GM21367 (cell line): ENCODE results near the gene RBP2.

Experiments
- ATAC-seq: cut with Tn5 transposase; IDR thresholded peaks from one replicate; pipeline ENCODE4 v1.9.1; 2021; ENCODE audit not compliant: unreplicated experiment

RBP2 gene

GRCh38 chr3:139476348-139476747 lies at the start of gene RBP2:
RBP2 (minus strand) TSS chr3:139476516; CDS start chr3:139476459, 57 bp downstream.
- ATAC-seq = no peak

- no peak for ATAC-seq
Observed at GRCh38 chr3:139524841-139525636, 48.7 kb upstream of the RBP2 start.

- no peak for ATAC-seq
Observed at GRCh38 chr3:139523718-139524117, 47.4 kb upstream of the RBP2 start.

- no peak for ATAC-seq
Observed at GRCh38 chr3:139523166-139523565, 46.9 kb upstream of the RBP2 start.

- no peak for ATAC-seq
Observed at GRCh38 chr3:139522421-139522820, 46.1 kb upstream of the RBP2 start.

GRCh38 chr3:139521816-139522215 lies 45.5 kb upstream of the RBP2 start:
- ATAC-seq = no peak

GRCh38 chr3:139521144-139521543 lies 44.8 kb upstream of the RBP2 start:
- ATAC-seq = no peak

GRCh38 chr3:139519998-139520737 lies 43.9 kb upstream of the RBP2 start:
- ATAC-seq = no peak

GRCh38 chr3:139518926-139519842 lies 42.9 kb upstream of the RBP2 start:
- no peak for ATAC-seq

- ATAC-seq = no peak
Observed at GRCh38 chr3:139518306-139518705, 42.0 kb upstream of the RBP2 start.

- ATAC-seq = no peak
Observed at GRCh38 chr3:139517321-139518065, 41.2 kb upstream of the RBP2 start.

- no peak for ATAC-seq
Observed at GRCh38 chr3:139514741-139515140, 38.4 kb upstream of the RBP2 start.

GRCh38 chr3:139509631-139510030 lies 33.3 kb upstream of the RBP2 start:
- no peak for ATAC-seq

- ATAC-seq = no peak
Observed at GRCh38 chr3:139506766-139507165, 30.4 kb upstream of the RBP2 start.

- no peak for ATAC-seq
Observed at GRCh38 chr3:139505829-139506386, 29.6 kb upstream of the RBP2 start.

GRCh38 chr3:139499536-139499935 lies 23.2 kb upstream of the RBP2 start:
- no peak for ATAC-seq

- no peak for ATAC-seq
Observed at GRCh38 chr3:139493826-139494385, 17.6 kb upstream of the RBP2 start.

- ATAC-seq = no peak
Observed at GRCh38 chr3:139491966-139492365, 15.7 kb upstream of the RBP2 start.

- ATAC-seq = no peak
Observed at GRCh38 chr3:139491027-139491700, 14.8 kb upstream of the RBP2 start.
